NCI-H226 (cell line): ENCODE data around the gene PSD4.
A peak's percentile ranks its signal among the peaks of the same experiment; 100 is the strongest.

Experiments
- DNase-seq: peaks from one replicate; pipeline ENCODE4 v3.0.0-alpha.2; 2015

PSD4 gene

DNA sequence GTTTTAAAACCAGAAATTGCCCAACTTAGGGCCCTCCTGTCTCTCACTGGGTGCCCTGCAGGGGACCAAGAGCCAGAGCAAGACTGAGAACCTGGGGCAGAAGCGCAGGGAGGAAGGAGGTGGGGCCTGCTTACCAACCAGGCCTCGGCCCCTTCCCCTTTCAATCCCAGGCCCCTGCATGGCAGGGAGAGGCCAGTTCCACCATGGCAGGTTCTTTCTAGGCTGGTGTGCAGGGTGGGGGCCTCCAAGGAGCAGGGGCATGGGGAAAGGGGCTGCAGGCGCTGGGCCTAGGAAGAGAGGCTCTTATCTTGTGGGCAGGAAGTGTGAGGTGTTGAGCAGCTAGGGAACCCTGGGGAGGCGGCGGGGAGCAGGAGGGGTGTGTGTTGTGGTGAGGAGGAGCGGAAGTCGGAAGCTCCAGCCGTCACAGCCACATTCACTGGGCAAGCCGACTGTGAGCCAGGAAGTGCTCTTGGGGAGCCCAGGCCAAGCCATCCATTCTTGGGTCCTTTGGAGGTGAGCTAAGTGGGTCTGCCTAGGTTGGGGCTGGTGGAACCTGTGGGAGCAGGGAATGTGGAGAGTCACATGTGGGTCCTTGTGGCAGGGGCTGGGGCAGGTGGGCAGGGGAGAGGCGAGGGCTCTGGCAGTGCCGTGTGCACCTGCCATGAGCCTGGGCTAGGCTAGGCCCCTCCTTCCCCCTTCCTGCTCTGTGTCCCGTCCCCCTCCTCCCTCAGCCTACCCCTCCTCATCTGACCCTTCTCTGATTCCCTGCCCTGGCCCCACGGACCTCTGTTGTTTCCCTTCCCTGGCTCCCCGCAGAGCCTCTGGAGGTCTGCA lies at the start of gene PSD4:
TSS of gene PSD4 (plus strand) at position 430 of the 834 bp plus-strand sequence. CDS start 8,486 bp downstream, outside the sequence.
- no peak for DNase-seq

DNA sequence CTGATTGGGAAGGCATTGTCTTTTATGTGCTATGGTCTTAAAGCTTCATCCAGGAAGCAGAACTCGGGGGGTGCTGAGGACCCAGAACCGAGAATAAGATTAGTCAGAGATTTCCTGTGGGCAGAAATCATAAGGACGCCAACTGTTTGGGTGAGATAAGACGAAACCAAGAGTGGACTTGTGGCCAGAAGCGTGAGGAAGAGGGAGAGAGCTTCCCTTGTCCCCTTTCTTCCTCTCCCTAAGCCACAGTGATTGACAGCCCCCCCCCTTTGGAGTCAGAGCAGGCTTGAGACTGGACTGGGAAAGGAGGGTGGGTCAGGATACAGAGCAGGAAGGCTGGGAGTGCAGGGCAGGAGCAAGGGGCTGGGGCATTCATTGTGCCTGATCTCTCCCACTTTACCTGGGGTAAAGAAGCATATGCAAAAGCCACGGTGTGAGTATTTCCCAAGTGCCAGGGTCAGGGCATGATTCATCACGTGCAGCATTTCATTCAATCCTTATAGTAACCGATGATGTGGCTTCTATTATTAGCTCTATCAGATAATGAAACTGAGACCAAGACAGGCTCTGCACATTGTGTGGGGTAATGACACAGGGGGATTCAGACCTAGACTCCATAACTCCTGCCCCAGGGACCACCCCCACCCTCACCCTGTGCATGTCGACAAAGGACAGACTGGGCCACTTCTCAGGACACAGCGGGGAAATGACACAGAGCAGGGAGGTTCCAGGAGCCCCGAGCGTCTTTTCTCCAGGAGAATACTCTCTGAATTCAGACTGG lies 49.4 kb upstream of the PSD4 start:
- DNase-seq = no peak

DNA sequence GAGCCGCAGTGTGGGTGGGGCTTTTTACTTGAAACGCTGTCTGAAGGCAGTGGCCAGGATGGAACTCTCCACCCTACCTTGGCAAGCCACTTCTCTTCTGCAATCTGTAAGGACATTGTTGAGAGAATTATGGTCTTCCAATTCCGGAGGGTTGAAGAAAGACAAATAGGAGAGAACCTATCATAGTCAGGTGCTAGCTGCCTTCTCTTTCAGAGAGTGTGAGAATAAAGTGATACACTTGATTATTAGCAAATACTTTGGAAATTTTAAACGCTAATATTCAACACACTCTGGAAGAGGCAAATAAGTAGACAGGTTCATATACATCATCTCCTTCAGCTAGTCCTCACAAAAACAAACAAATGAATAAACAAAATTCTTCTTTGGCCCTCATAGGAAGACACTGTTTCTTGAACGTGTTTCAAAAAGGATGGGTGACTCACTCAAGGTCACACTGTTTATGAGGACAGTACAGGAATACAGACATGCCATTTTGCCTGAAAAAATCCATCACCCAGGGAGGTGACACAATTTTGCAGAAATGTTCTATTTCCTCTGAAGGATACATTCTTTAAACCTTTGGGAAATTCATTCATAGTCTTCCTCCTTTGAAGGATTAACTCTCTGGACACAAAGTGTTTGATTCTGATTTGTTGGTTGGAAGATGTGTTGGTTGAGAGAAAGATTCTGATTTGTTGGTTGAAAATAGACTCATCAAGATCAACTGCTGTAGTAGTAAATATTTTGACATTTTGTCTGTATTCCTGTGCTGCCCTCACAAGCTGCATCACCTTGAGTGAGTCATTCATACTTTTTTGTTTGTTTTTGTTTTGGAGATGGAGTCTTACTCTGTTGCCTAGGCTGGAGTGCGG lies 48.6 kb upstream of the PSD4 start:
- no peak for DNase-seq

DNA sequence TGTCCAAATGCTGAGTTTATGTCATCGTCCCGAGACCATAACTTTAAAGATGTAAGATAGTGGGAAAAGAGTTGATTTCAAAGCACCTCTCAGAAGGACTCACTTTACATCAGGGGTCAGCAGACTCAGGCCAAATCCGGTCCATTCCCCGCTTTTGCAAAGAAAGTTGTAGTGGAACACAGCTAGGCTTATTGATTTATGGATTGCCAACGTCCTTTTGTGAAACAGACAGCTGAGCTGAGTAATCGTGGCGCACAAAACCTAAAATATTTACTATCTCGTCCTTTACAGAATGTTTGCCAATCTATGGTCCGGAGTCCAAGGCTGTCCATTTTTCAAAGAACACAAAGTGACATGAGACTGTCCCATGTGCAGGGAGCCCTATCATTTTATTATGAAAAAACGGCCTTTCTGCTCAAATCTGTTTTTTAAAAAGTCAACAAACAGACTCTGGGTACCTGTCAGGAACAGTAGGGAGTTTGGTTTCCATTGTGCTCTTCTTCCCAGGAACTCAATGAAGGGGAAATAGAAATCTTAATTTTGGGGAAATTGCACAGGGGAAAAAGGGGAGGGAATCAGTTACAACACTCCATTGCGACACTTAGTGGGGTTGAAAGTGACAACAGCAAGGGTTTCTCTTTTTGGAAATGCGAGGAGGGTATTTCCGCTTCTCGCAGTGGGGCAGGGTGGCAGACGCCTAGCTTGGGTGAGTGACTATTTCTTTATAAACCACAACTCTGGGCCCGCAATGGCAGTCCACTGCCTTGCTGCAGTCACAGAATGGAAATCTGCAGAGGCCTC lies 46.7 kb upstream of the PSD4 start, which contains the start of gene IL1RN:
TSS of gene IL1RN (plus strand) at position 754 of the 801 bp plus-strand sequence. CDS start at position 781, 27 bp downstream.
- no peak for DNase-seq

DNA sequence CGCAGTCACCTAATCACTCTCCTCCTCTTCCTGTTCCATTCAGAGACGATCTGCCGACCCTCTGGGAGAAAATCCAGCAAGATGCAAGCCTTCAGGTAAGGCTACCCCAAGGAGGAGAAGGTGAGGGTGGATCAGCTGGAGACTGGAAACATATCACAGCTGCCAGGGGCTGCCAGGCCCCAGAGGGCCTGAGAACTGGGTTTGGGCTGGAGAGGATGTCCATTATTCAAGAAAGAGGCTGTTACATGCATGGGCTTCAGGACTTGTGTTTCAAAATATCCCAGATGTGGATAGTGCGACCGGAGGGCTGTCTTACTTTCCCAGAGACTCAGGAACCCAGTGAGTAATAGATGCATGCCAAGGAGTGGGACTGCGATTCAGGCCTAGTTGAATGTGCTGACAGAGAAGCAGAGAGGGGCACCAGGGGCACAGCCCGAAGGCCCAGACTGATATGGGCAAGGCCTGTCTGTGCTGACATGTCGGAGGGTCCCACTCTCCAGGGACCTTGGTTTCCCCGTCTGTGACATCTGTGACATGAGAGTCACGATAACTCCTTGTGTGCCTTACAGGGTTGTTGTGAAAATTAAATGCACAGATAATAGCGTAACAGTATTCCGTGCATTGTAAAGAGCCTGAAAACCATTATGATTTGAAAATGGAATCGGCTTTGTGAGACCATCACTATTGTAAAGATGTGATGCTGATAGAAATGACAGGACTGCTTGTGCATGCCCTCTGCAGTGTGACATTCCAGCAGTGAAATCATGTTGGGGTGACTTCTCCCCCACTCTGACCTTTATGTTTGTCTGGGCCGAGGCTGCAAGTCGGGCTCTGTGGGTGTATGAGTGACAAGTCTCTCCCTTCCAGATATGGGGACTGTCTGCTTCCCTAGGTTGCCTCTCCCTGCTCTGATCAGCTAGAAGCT lies 45.9 kb upstream of the PSD4 start:
- DNase-seq = no peak

DNA sequence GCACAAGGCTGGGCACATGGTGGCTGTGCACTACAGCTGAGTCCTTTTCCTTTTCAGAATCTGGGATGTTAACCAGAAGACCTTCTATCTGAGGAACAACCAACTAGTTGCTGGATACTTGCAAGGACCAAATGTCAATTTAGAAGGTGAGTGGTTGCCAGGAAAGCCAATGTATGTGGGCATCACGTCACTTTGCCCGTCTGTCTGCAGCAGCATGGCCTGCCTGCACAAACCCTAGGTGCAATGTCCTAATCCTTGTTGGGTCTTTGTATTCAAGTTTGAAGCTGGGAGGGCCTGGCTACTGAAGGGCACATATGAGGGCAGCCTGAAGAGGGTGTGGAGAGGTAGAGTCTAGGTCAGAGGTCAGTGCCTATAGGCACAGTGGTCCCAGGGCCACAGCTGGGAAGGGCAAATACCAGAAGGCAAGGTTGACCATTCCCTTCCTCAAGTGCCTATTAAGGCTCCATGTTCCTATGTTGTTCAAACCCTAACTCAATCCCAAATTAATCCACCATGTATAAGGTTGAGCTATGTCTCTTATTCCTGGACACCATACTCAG lies 44.2 kb upstream of the PSD4 start:
- no peak for DNase-seq

DNA sequence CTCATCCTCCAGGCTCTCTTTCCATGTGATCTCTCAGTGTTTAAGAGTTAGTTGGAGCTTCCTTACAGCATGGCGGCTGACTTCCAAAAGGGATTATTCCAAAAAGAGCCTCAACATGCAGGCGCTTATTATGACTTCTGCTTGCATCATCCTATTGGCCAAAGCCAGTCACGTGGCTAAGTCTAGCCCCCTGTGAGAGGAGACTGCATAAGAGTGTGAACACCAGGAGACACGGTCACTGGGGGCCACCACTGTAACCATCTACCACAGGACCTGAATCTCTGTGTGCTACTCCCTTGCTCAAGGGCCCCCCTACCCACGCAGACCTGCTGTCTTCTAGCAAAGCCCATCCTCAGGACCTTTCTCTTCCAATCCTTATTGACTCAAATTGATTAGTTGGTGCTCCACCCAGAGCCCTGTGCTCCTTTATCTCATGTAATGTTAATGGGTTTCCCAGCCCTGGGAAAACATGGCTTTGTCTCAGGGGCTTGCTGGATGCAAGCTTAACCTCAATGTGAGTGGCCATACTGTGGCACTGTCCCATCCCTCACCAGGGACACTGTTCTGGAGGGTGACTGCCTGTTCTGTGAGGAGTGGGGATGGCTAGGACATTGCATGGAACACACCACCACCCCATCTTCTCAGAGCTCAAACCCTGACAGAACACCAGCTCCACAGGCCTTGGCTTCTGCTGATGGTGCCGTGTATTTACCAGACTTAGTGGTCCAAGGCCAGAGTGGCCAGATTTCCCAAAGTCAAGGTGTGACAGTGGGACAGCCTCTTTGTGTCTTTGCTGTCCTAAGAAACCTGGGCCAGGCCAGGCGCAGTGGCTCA lies 42.2 kb upstream of the PSD4 start:
- no peak for DNase-seq

DNA sequence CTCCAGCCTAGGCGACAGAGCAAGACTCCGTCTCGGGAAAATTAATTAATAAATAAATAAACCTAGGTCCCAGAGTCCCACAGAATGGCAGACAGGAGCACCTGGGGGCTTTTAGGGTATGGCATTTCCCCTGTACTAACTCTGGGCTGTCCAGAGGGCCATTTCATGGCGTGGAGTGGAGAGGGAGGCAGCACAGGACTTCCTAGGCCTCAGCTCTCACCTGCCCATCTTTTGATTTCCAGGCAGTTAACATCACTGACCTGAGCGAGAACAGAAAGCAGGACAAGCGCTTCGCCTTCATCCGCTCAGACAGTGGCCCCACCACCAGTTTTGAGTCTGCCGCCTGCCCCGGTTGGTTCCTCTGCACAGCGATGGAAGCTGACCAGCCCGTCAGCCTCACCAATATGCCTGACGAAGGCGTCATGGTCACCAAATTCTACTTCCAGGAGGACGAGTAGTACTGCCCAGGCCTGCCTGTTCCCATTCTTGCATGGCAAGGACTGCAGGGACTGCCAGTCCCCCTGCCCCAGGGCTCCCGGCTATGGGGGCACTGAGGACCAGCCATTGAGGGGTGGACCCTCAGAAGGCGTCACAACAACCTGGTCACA lies 41.3 kb upstream of the PSD4 start:
- no peak for DNase-seq

DNA sequence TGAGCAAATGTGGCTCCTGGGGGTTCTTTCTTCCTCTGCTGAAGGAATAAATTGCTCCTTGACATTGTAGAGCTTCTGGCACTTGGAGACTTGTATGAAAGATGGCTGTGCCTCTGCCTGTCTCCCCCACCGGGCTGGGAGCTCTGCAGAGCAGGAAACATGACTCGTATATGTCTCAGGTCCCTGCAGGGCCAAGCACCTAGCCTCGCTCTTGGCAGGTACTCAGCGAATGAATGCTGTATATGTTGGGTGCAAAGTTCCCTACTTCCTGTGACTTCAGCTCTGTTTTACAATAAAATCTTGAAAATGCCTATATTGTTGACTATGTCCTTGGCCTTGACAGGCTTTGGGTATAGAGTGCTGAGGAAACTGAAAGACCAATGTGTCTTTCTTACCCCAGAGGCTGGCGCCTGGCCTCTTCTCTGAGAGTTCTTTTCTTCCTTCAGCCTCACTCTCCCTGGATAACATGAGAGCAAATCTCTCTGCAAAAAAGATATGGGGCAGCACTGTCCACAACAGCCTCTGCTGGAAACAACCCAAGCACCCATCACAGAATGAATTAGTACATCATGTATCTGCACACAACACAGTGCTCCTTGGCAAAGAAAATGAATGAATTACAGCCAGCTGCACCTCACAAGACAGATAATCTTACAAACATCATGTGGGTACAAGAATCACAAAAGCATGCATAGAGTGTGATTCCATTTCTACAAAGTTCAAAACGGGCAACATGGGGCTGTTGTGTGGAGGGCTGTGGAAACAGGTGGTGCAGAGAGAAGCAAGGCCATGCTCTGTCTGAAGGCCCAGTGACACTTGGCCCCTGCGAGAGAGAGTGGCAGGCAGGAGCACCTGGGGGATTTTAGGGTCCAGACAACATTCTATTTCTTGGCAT lies 39.8 kb upstream of the PSD4 start:
- DNase-seq = peak; percentile 61

DNA sequence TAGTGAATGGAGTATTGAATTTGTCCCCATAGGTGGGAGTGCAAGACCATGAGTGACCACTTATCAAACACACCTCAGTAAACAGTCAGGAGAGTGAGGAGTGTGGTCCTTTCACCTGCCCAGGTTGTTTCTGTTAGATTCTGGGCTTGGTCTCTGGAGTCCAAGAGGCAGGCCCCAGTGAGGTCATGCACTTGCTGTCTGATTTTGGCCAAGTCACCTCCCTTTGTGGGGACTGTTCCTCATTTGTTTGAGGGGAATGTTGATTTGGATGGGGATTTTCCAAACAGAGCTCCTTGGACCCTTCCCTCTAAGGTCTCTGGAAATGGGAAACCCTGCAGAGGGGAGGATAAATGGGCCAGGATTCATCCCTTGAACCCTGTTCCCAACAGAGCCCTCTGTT lies 39.1 kb upstream of the PSD4 start:
- DNase-seq = no peak

DNA sequence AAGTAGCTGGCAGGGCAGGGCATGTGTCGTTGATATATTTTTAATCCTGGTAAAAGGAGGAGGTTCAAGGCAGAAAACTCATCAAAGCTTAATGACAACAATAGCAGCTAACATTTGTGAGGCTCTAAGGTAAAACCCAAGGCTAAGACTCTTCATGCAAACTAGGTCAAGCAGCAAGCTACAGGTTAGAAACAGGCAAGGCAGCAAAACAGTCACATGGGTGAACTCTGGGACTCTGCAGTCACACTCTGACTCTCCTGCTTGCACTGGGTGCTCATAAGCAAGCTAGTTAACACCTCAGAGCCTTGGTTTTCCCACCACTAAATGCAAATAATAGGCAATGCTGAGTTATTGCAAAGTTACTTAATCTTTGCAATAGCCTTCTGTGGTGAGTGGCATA lies 38.5 kb upstream of the PSD4 start:
- DNase-seq = no peak

DNA sequence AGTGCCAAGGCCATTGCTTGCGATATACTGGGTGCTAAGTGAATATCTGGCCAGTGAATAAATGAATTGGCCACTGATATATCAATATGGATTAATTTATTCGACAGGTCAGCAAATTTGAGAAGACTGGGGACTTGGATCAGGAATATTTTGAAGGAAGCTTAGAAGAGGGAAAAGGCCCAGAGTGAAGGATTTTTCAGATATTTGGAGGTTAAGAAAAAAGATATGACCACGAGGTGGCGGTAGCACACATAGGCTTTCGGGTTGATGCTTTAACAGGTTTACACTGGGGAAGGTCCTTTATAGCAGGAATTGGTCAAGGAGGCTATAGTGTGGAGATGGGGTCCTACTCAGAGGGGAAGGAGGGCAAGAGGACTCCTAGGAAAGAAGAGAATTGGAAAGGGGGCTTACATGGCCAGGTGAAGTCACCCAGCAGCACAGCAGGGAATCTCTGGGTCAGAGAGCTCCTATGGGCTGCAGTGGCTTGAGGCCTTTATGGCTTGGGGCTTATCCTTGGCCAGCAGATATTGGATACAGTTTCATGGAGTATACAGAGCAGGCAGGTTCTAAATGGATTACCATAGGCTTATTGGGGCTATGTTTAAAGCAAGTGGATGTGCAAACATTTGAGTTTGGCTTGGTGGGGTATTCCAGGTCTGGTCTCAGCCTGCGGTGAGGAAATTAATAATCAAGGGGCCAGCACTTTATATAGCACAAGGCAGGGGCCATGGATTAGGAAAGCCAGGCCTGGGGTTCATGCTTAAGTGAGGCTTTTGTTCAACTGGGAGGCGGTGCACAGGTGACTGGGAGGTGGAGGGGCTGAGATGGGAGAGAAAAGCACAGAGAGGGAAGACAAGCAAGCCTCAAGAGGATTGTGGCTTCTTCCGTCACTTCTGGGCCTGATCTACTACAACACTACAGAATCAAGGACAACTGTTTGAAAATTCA lies 36.7 kb upstream of the PSD4 start:
- no peak for DNase-seq

DNA sequence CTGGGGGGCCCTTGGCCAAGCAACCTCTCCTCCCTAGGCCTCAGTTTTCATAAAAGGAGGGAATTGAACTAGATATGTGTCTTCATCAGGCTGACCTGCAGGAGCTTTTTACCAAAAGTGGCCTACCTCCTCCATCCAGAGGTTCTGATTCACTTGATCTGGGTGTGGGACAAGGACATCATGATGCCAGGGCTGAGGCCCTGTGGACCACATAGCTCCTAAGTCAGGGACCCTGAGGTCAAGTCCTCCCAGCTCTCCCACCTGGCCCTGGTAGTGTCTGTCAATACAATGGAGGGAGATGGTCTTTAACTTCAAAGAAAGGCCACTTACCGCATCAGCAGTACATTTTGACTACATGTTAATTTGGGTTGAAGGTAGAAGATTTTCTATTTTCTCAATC lies 35.9 kb upstream of the PSD4 start:
- DNase-seq = no peak

DNA sequence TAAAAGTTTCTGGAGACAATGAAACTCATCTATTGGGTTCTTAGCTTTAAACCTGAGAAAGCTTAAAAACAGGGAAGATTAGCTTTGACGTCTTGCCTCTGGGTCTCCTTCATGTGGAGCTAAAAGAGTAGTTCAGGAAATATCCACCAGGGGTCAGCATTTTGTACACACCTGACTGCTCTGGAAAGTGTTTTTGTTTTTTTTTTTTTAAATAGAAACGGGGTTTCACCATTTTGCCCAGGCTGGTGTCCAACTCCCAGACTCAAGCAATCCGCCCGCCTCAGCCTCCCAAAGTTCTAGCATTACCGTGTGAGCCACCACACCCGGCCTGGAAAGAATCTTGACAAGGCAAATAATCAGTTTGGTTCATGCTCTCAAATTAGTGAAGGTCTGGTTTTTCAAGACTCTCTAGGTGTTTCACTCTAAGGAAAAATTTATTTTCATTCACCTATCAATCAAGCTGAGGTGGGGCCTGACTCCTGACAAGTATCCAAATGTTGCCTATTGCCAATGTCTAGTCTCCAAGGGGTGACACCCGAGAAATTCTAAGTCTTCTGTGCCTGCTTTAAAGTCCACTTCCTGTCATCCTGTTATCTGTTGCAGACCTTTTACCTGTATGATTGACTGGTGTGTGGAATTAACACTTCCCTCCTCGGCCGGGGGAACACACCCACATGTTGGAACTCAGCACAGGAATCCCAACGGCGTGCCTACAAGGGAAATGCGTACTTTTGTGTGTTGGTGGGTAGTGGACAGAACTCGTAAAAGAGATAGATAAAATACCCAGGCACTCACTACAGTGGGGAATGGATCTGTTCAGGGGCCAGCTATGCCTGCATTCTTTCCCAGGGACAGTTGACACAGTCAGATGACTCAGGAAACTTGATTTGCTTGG lies 35.1 kb upstream of the PSD4 start:
- peak; percentile 55 for DNase-seq

DNA sequence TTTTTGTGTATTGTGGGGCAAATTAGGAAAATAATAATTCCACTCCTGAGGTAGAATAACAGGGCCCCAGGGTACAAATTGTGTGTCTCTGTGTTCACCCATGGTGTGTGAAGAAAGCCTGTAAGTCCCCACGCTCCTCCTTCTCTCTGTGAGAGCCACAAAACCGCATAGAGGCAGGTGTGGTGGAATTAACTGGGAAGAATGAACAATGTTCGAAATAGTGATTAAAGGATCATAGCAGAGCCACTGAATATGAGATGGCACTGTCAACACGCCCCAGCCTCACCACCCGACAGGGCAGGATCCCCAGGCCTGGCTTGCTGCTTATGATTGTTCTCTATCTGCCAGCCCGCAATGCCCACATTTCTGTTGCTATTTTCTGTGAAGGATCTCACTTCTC lies 32.3 kb upstream of the PSD4 start:
- no peak for DNase-seq

DNA sequence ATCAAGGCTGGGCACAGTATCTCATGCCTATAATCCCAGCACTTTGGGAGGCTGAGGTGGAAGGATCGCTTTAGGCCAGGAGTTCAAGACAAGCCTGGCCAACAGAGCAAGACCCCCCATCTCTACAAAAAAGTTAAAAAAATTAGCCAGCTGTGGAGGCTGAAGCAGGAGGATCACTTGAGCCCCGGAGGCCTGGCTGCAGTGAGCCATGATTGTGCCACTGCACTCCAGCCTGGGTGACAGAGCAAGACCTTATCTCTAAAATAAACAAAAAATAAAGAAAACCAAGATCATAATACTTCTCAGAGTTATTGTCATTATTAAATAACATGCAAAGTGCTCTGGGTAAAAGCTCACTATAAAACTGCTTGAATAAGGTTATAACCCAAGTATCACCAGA lies 31.5 kb upstream of the PSD4 start:
- DNase-seq = no peak
